HepG2 (cell line): ENCODE results near the gene GBX1. TPM values are rescaled to one million over a fixed set of nuclear protein-coding genes. Genes with fewer than 3 reads are reported as not detected.

Source experiments
- CC2D1A ChIP-seq: sonication (generic); formaldehyde crosslinking; IDR thresholded peaks from 2 replicates; pipeline ENCODE4 v1.8.1; 2023; ENCODE audit warnings: mild to moderate bottlenecking, missing genetic modification reagents
- CHD4 ChIP-seq: fragments of 200-600 bp; sonication (generic); IDR thresholded peaks from 2 replicates; pipeline ENCODE4 v1.7.0; 2017; ENCODE audit warnings: mild to moderate bottlenecking, low read length, borderline replicate concordance
- CTCF ChIP-seq: sonication (generic); formaldehyde crosslinking; IDR thresholded peaks from 2 replicates; pipeline ENCODE4 v1.5.0; 2020; ENCODE audit warnings: mild to moderate bottlenecking, missing genetic modification reagents, moderate library complexity
- DMAP1 ChIP-seq: IDR thresholded peaks from 2 replicates; pipeline ENCODE4 v1.6.1; 2016
- GATAD2A ChIP-seq: IDR thresholded peaks from 2 replicates; pipeline ENCODE4 v1.6.1; 2016
- MEIS1 ChIP-seq: sonication (generic); formaldehyde crosslinking; IDR thresholded peaks from 2 replicates; pipeline ENCODE4 v1.9.0; 2021; ENCODE audit warnings: mild to moderate bottlenecking, missing genetic modification reagents, moderate library complexity, borderline replicate concordance
- RBAK ChIP-seq: sonication (generic); formaldehyde crosslinking; IDR thresholded peaks from 2 replicates; pipeline ENCODE4 v1.5.1; 2020; ENCODE audit warnings: mild to moderate bottlenecking, missing genetic modification reagents
- RFXANK ChIP-seq: IDR thresholded peaks from 2 replicates; pipeline ENCODE4 v1.6.1; 2016
- TRIM24 ChIP-seq: sonication (generic); formaldehyde crosslinking; IDR thresholded peaks from 2 replicates; pipeline ENCODE4 v1.8.0; 2022; ENCODE audit warnings: mild to moderate bottlenecking, missing genetic modification reagents
- ZBTB7B ChIP-seq: sonication (generic); formaldehyde crosslinking; IDR thresholded peaks from 2 replicates; pipeline ENCODE4 v1.4.0; 2020; ENCODE audit warnings: missing genetic modification reagents
- ZNF260 ChIP-seq: sonication (generic); formaldehyde crosslinking; IDR thresholded peaks from 2 replicates; pipeline ENCODE4 v1.4.0; 2020; ENCODE audit warnings: missing genetic modification reagents, low read depth, mild to moderate bottlenecking, borderline replicate concordance
- ZNF333 ChIP-seq: sonication (generic); formaldehyde crosslinking; IDR thresholded peaks from 2 replicates; pipeline ENCODE4 v1.4.0; 2020; ENCODE audit warnings: mild to moderate bottlenecking, missing genetic modification reagents, borderline replicate concordance
- ZNF616 ChIP-seq: sonication (generic); formaldehyde crosslinking; IDR thresholded peaks from 2 replicates; pipeline ENCODE4 v1.5.0; 2020; ENCODE audit warnings: low read depth, mild to moderate bottlenecking, missing genetic modification reagents
- ZNF709 ChIP-seq: sonication (generic); formaldehyde crosslinking; IDR thresholded peaks from 2 replicates; pipeline ENCODE4 v1.5.0; 2020; ENCODE audit warnings: mild to moderate bottlenecking, missing genetic modification reagents
- polyA plus RNA-seq, 8 experiments: library from polyadenylated mRNA; depleted of rRNA in 3 of 8; stranded (reverse) in 7 of 8; unstranded in 1 of 8; fragments of >200 nt; fragmentation: Illumina TruSeq in 4 of 8; extraction: Trizol in 4 of 8; gene quantifications; 2 replicates each; pipeline versions ENCODE4 v1.2.1 to v1.2.3, GENCODE V29; 2011 to 2016; ENCODE audit warnings: low read depth in 4 of 8, missing spikeins in 1 of 8, mixed read lengths in 1 of 8; ENCODE audit not compliant: insufficient read depth in 1 of 8
- total RNA-seq, 5 experiments: library from RNA; depleted of rRNA; stranded (reverse); fragments of >200 nt; fragmentation: Illumina TruSeq; extraction: Trizol; gene quantifications; 2 replicates each; pipeline ENCODE4 v1.2.3, GENCODE V29; 2016; ENCODE audit warnings: low read depth in 1 of 5
- TF ChIP-seq, protein P1 (sequence below): IDR thresholded peaks from 2 replicates; pipeline ENCODE4 v1.6.1; 2016; ENCODE audit warnings: mild to moderate bottlenecking
- TF ChIP-seq, protein P2 (sequence below): sonication (generic); formaldehyde crosslinking; IDR thresholded peaks from 2 replicates; pipeline ENCODE4 v1.8.0; 2022; ENCODE audit warnings: mild to moderate bottlenecking, missing genetic modification reagents, borderline replicate concordance
- TF ChIP-seq, protein P3 (sequence below): sonication (generic); formaldehyde crosslinking; IDR thresholded peaks from 2 replicates; pipeline ENCODE4 v1.4.0; 2020; ENCODE audit warnings: low read depth, mild to moderate bottlenecking, missing genetic modification reagents
- TF ChIP-seq, protein P4 (sequence below): sonication (generic); formaldehyde crosslinking; IDR thresholded peaks from 2 replicates; pipeline ENCODE4 v1.9.0; 2021; ENCODE audit warnings: missing genetic modification reagents, borderline replicate concordance

GBX1 gene
- total and polyA plus RNA-seq, 2 of the 13 experiments (the other 11 are each of a cell fraction or from before 2014, with no cell fraction given), result not detected

DNA sequence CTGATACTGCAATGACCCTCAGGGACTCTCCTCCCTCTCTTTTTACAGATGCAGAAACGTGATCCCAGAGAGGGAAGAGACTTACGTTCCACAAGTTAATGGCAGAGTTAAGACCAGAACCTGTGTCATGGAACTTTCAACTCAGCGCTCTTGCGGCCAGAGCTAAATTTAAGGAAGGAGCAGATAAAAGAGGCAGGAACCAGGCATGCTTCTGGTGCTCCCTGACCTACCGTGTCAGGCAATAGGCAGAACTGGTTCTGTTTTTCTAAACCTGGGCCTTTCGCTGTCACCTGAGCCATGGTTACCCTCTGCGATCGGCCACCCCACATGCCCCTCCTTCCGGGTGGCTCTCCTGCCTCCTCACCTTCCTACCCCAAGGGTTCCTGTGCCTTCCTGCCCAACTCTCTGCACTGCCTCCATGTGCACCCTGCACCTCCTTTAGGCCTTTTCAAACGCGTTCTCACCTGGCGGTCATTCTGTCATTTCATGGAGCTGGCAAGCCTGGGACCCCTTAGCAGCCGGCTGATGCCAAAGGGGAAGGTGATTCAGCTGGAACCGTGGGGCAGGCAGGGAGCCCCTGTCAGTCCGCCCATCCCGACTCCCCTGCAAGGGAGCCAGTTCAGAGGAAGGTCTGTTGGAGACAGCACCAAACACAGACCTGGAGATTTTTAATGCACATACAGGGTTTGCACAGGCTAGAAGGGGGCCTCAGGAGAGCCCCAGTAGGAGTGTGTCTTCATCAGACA is 7.7 kb upstream of the GBX1 start (continued):
- TF ChIP-seq, protein P1, sequence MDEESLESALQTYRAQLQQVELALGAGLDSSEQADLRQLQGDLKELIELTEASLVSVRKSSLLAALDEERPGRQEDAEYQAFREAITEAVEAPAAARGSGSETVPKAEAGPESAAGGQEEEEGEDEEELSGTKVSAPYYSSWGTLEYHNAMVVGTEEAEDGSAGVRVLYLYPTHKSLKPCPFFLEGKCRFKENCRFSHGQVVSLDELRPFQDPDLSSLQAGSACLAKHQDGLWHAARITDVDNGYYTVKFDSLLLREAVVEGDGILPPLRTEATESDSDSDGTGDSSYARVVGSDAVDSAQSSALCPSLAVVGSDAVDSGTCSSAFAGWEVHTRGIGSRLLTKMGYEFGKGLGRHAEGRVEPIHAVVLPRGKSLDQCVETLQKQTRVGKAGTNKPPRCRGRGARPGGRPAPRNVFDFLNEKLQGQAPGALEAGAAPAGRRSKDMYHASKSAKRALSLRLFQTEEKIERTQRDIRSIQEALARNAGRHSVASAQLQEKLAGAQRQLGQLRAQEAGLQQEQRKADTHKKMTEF (CRISPR knock-in tag), result no peak
- no peak for TF ChIP-seq ZNF333
- TF ChIP-seq TRIM24 (CRISPR knock-in tag), result no peak
- no peak for TF ChIP-seq ZNF260 (CRISPR knock-in tag)
- TF ChIP-seq ZNF616 (CRISPR knock-in tag), result no peak
- TF ChIP-seq, protein P2, sequence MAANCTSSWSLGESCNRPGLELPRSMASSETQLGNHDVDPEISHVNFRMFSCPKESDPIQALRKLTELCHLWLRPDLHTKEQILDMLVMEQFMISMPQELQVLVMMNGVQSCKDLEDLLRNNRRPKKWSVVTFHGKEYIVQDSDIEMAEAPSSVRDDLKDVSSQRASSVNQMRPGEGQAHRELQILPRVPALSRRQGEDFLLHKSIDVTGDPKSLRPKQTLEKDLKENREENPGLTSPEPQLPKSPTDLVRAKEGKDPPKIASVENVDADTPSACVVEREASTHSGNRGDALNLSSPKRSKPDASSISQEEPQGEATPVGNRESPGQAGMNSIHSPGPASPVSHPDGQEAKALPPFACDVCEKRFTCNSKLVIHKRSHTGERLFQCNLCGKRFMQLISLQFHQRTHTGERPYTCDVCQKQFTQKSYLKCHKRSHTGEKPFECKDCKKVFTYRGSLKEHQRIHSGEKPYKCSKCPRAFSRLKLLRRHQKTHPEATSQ (CRISPR knock-in tag), result no peak
- TF ChIP-seq RBAK (CRISPR knock-in tag), result no peak
- no peak for TF ChIP-seq RFXANK (CRISPR knock-in tag)
- TF ChIP-seq CTCF, result no peak
- TF ChIP-seq MEIS1, result no peak
- no peak for TF ChIP-seq GATAD2A (CRISPR knock-in tag)
- no peak for TF ChIP-seq ZNF709 (CRISPR knock-in tag)
- TF ChIP-seq, protein P3, sequence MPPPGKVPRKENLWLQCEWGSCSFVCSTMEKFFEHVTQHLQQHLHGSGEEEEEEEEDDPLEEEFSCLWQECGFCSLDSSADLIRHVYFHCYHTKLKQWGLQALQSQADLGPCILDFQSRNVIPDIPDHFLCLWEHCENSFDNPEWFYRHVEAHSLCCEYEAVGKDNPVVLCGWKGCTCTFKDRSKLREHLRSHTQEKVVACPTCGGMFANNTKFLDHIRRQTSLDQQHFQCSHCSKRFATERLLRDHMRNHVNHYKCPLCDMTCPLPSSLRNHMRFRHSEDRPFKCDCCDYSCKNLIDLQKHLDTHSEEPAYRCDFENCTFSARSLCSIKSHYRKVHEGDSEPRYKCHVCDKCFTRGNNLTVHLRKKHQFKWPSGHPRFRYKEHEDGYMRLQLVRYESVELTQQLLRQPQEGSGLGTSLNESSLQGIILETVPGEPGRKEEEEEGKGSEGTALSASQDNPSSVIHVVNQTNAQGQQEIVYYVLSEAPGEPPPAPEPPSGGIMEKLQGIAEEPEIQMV (CRISPR knock-in tag), result no peak
- no peak for TF ChIP-seq DMAP1
- no peak for TF ChIP-seq ZBTB7B (CRISPR knock-in tag)
- TF ChIP-seq CHD4, result no peak
- TF ChIP-seq, protein P4, sequence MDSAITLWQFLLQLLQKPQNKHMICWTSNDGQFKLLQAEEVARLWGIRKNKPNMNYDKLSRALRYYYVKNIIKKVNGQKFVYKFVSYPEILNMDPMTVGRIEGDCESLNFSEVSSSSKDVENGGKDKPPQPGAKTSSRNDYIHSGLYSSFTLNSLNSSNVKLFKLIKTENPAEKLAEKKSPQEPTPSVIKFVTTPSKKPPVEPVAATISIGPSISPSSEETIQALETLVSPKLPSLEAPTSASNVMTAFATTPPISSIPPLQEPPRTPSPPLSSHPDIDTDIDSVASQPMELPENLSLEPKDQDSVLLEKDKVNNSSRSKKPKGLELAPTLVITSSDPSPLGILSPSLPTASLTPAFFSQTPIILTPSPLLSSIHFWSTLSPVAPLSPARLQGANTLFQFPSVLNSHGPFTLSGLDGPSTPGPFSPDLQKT (CRISPR knock-in tag), result no peak
- TF ChIP-seq CC2D1A (CRISPR knock-in tag), result no peak
